CD14-positive monocyte (primary cell): ENCODE data around the gene DDA1. TPM values are rescaled to one million over a fixed set of nuclear protein-coding genes. Genes with fewer than 3 reads are reported as not detected.

Experiments
- DNase-seq, 3 donors: peaks; one replicate each; pipeline ENCODE4 v3.0.0-alpha.2; 2011 to 2022
- H2AFZ ChIP-seq: 2 replicates; pipeline ENCODE4 v1.6.0; 2012; ENCODE audit warnings: mild to moderate bottlenecking, low read depth, low read length, inconsistent platforms; ENCODE audit not compliant: insufficient read depth, poor library complexity, severe bottlenecking
- H3K27ac ChIP-seq, 2 donors: 1 replicate in 1 of 2; 2 replicates in 1 of 2; pipeline ENCODE4 v1.5.1; 2012 to 2013; ENCODE audit warnings: low read length in 2 of 2, control low read depth in 1 of 2, inconsistent platforms in 1 of 2, low read depth in 1 of 2, mild to moderate bottlenecking in 1 of 2
- H3K27me3 ChIP-seq, 2 donors: one replicate each; pipeline versions ENCODE4 v1.6.0 to v1.6.1; 2011 to 2013; ENCODE audit warnings: low read length in 2 of 2; ENCODE audit not compliant: control insufficient read depth in 2 of 2, insufficient read depth in 2 of 2
- H3K36me3 ChIP-seq, 2 donors: replicated peaks in 1 of 2; 1 replicate in 1 of 2; 2 replicates in 1 of 2; pipeline versions ENCODE4 v1.5.1 to v1.6.1; 2012 to 2013; ENCODE audit warnings: low read length in 2 of 2, control low read depth in 1 of 2, inconsistent platforms in 1 of 2, mild to moderate bottlenecking in 1 of 2; ENCODE audit not compliant: insufficient read depth in 2 of 2, control insufficient read depth in 1 of 2
- H3K4me1 ChIP-seq, 2 donors: 1 replicate in 1 of 2; 2 replicates in 1 of 2; pipeline versions ENCODE4 v1.5.1 to v1.6.1; 2012 to 2013; ENCODE audit warnings: low read length in 2 of 2, control low read depth in 1 of 2, inconsistent platforms in 1 of 2, mild to moderate bottlenecking in 1 of 2, moderate library complexity in 1 of 2; ENCODE audit not compliant: insufficient read depth in 2 of 2, control insufficient read depth in 1 of 2
- H3K4me2 ChIP-seq: replicated peaks from 2 replicates; pipeline ENCODE3; 2012; ENCODE audit warnings: low read length, moderate library complexity, mild to moderate bottlenecking; ENCODE audit not compliant: poor library complexity, severe bottlenecking; ENCODE audit errors: extremely low read depth
- H3K4me3 ChIP-seq, 3 experiments: fragments of 200-600 bp in 1 of 3; sonication (generic) in 1 of 3; replicated peaks in 1 of 3; 1 replicate in 2 of 3; 2 replicates in 1 of 3; pipeline ENCODE4 v1.5.1; 2011 to 2013; ENCODE audit warnings: low read length in 3 of 3, mild to moderate bottlenecking in 3 of 3, control low read depth in 2 of 3, low read depth in 2 of 3, inconsistent platforms in 1 of 3, moderate library complexity in 1 of 3
- H3K79me2 ChIP-seq: 2 replicates; pipeline ENCODE4 v1.6.0; 2012; ENCODE audit warnings: mild to moderate bottlenecking, control low read depth, inconsistent platforms, low read length, moderate library complexity; ENCODE audit not compliant: insufficient read depth
- H3K9ac ChIP-seq: 2 replicates; pipeline ENCODE4 v1.6.0; 2017; ENCODE audit warnings: low read length, mild to moderate bottlenecking; ENCODE audit not compliant: insufficient read depth, poor library complexity, severe bottlenecking
- H3K9me3 ChIP-seq, 2 donors: replicated peaks in 1 of 2; 1 replicate in 1 of 2; 2 replicates in 1 of 2; pipeline versions ENCODE4 v1.5.1 to v1.6.1; 2012 to 2013; ENCODE audit warnings: low read length in 2 of 2, control low read depth in 1 of 2; ENCODE audit not compliant: control insufficient read depth in 1 of 2, insufficient read depth in 1 of 2
- H4K20me1 ChIP-seq: 2 replicates; pipeline ENCODE4 v1.6.0; 2012; ENCODE audit warnings: mild to moderate bottlenecking, low read length, control low read depth, moderate library complexity; ENCODE audit not compliant: insufficient read depth
- H3K27ac Mint-ChIP-seq, 7 donors: one replicate each; pipeline ENCODE4 v1.8.0; 2020; ENCODE audit warnings: mild to moderate bottlenecking in 7 of 7, mixed read lengths in 7 of 7, moderate library complexity in 6 of 7, inconsistent platforms in 2 of 7
- H3K27me3 Mint-ChIP-seq, 3 donors: one replicate each; pipeline ENCODE4 v1.8.0; 2021 to 2022; ENCODE audit warnings: low read depth in 3 of 3, mild to moderate bottlenecking in 3 of 3, mixed read lengths in 3 of 3, moderate library complexity in 3 of 3, inconsistent platforms in 1 of 3
- H3K36me3 Mint-ChIP-seq, 2 donors: one replicate each; pipeline ENCODE4 v1.8.0; 2020; ENCODE audit warnings: mixed read lengths in 2 of 2, inconsistent platforms in 1 of 2, mild to moderate bottlenecking in 1 of 2
- H3K4me1 Mint-ChIP-seq: one replicate; pipeline ENCODE4 v1.8.0; 2020; ENCODE audit warnings: mild to moderate bottlenecking, mixed read lengths
- H3K4me3 Mint-ChIP-seq, 2 donors: one replicate each; pipeline ENCODE4 v1.8.0; 2020; ENCODE audit warnings: mild to moderate bottlenecking in 2 of 2, mixed read lengths in 2 of 2, moderate library complexity in 1 of 2
- H3K9me3 Mint-ChIP-seq, 7 donors: one replicate each; pipeline ENCODE4 v1.8.0; 2020 to 2022; ENCODE audit warnings: mixed read lengths in 7 of 7, mild to moderate bottlenecking in 6 of 7, moderate library complexity in 6 of 7, inconsistent platforms in 2 of 7
- WGBS: methylation state at CpG from one replicate; pipeline ENCODE4 v1.1.5; 2013; ENCODE audit warnings: missing lambda C conversion rate; ENCODE audit not compliant: insufficient coverage; 5-methylcytosine and 5-hydroxymethylcytosine counted together
- intact Hi-C, 2 donors: fragments of 100-400 bp; cut with micrococcal nuclease; formaldehyde crosslinking; loops; one replicate each; pipeline versions ENCODE4 v1.15.0 to v1.15.1; 2023
- polyA plus RNA-seq, 3 donors: library from polyadenylated mRNA; depleted of rRNA in 1 of 3; unstranded in 2 of 3; stranded (reverse) in 1 of 3; fragments of 300-500 nt in 2 of 3; fragments of >200 nt in 1 of 3; fragmentation: Illumina TruSeq in 2 of 3; gene quantifications; 1 replicate in 2 of 3; 2 replicates in 1 of 3; pipeline ENCODE4 v1.2.3, GENCODE V29; 2012 to 2021
- TF ChIP-seq, protein P1 (sequence below): fragments of 200-600 bp; IDR thresholded peaks from one replicate; pipeline ENCODE4 v1.8.0; 2022; ENCODE audit warnings: antibody characterized with exemption, mild to moderate bottlenecking

The DDA1 gene
- polyA plus RNA-seq, 3 donors = 22.5 to 49.5 (median 23.8) TPM

- Histone ChIP-seq H4K20me1 (peaks cover 18% of the 10 kb centered on the region), H3K27me3 (no peaks in the 10 kb centered on the region), H3K4me3 (peak overlapping the region; percentile 63 to 81 (median 80)), H3K27ac (peak overlapping the region; percentile 33 to 55), H3K9ac (peak overlapping the region; percentile 65), H3K4me1 (peaks cover 42 to 46% of the 10 kb centered on the region in 2 donors), H2AFZ (peak overlapping the region; percentile 84), H3K9me3 (peaks cover 6 to 11% of the 10 kb centered on the region in 2 donors), H3K79me2 (peaks cover 49% of the 10 kb centered on the region), H3K4me2 (peak overlapping the region; percentile 97), H3K36me3 (peaks cover 2 to 13% of the 10 kb centered on the region in 2 donors)
- H3K27me3 Mint-ChIP-seq = no peaks in the 10 kb centered on the region
- peak overlapping the region; percentile 83 to 88 for H3K4me3 Mint-ChIP-seq
- WGBS = under 1% methylated on average over 26 of the region's 29 CpGs
- intact Hi-C loops = loop anchor here in 1 of 2 donors (5.0 kb wide), 1 partner anchor 35 kb away; the partner anchor contains the start of gene GTPBP3
- TF ChIP-seq, protein P1, sequence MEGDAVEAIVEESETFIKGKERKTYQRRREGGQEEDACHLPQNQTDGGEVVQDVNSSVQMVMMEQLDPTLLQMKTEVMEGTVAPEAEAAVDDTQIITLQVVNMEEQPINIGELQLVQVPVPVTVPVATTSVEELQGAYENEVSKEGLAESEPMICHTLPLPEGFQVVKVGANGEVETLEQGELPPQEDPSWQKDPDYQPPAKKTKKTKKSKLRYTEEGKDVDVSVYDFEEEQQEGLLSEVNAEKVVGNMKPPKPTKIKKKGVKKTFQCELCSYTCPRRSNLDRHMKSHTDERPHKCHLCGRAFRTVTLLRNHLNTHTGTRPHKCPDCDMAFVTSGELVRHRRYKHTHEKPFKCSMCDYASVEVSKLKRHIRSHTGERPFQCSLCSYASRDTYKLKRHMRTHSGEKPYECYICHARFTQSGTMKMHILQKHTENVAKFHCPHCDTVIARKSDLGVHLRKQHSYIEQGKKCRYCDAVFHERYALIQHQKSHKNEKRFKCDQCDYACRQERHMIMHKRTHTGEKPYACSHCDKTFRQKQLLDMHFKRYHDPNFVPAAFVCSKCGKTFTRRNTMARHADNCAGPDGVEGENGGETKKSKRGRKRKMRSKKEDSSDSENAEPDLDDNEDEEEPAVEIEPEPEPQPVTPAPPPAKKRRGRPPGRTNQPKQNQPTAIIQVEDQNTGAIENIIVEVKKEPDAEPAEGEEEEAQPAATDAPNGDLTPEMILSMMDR = no peak
- H3K27ac Mint-ChIP-seq = peak overlapping the region; percentile 42 to 78 (median 63)
- peaks cover 12 to 32% of the 10 kb centered on the region in 2 donors for H3K36me3 Mint-ChIP-seq
- H3K9me3 Mint-ChIP-seq = peaks cover 4 to 13% (median 11%) of the 10 kb centered on the region in 7 donors
- H3K4me1 Mint-ChIP-seq = peaks cover 31% of the 10 kb centered on the region
- peak; percentile 42 to 72 (median 69) for DNase-seq
These were observed 6.8 kb upstream of the DDA1 start for GRCh38 chr19:17302391-17303166.

- 1% methylated on average over 49 of the region's 52 CpGs for WGBS
These were observed 6.0 kb upstream of the DDA1 start, which contains the start of gene ABHD8 for GRCh38 chr19:17303167-17303939. Gene ABHD8, minus strand, starts transcription at chr19:17303425. Its CDS starts 1,809 bp downstream, at chr19:17301616.

More at GRCh38 chr19:17303167-17303939, 6.0 kb upstream of the DDA1 start, which contains the start of gene ABHD8:
- H3K27me3 ChIP-seq = no peaks in the 10 kb centered on the region
- peaks cover 2 to 4% of the 10 kb centered on the region in 2 donors for H3K9me3 ChIP-seq
- Mint-ChIP-seq H3K4me1 (peaks cover 33% of the 10 kb centered on the region), H3K4me3 (peak within 1 kb of the TSS; percentile 83 to 88), H3K27me3 (no peaks in the 10 kb centered on the region), H3K27ac (peak within 1 kb of the TSS; percentile 42 to 79 (median 74)), H3K36me3 (peaks cover 9 to 25% of the 10 kb centered on the region in 2 donors), H3K9me3 (peaks cover 0 to 8% (median 5%) of the 10 kb centered on the region in 7 donors)
- H2AFZ ChIP-seq = peak within 1 kb of the TSS; percentile 84
- intact Hi-C loops = loop anchor here in 1 of 2 donors (5.0 kb wide), 1 partner anchor 34 kb away; the partner anchor contains the start of gene GTPBP3
- H3K4me2 ChIP-seq = peak within 1 kb of the TSS; percentile 97
- peak within 1 kb of the TSS; percentile 63 to 81 (median 80) for H3K4me3 ChIP-seq
- DNase-seq = peak; percentile 94 to 97 (median 97)
- H3K36me3 ChIP-seq = peaks cover 2 to 8% of the 10 kb centered on the region in 2 donors
- TF ChIP-seq, protein P1 = peak; percentile 74
- peaks cover 42 to 46% of the 10 kb centered on the region in 2 donors for H3K4me1 ChIP-seq
- H3K27ac ChIP-seq = peak within 1 kb of the TSS; percentile 33 to 55
- peaks cover 18% of the 10 kb centered on the region for H4K20me1 ChIP-seq
- peak within 1 kb of the TSS; percentile 65 for H3K9ac ChIP-seq
- peaks cover 47% of the 10 kb centered on the region for H3K79me2 ChIP-seq
